H1 (cell line): ENCODE data around the gene HSD17B13.
"Not testable (repeated sequence)": the region's sequence is repeated elsewhere in the genome, so short reads cannot be mapped to it uniquely, and the experiment has no call there.

Experiments used
- EGR1 ChIP-seq: IDR thresholded peaks from 2 replicates; pipeline ENCODE4 v1.6.1; 2011; ENCODE audit warnings: low read depth, low read length, borderline replicate concordance
- FOSL1 ChIP-seq: IDR thresholded peaks from 2 replicates; pipeline ENCODE4 v1.6.1; 2011; ENCODE audit warnings: mild to moderate bottlenecking, low read depth, low read length, moderate library complexity; ENCODE audit not compliant: insufficient read depth
- GABPA ChIP-seq: IDR thresholded peaks from 2 replicates; pipeline ENCODE4 v1.6.1; 2011; ENCODE audit warnings: mild to moderate bottlenecking, low read length, moderate library complexity, borderline replicate concordance; ENCODE audit not compliant: insufficient read depth
- KDM5A ChIP-seq: fragments of 200-600 bp; IDR thresholded peaks from 2 replicates; pipeline ENCODE4 v1.7.1; 2012; ENCODE audit warnings: mild to moderate bottlenecking, low read length, inconsistent platforms, mixed read lengths
- POLR2A ChIP-seq, 2 experiments: IDR thresholded peaks; 1 replicate in 1 of 2; 2 replicates in 1 of 2; pipeline ENCODE4 v1.6.1; 2011; ENCODE audit warnings: low read depth in 2 of 2, low read length in 2 of 2, mild to moderate bottlenecking in 2 of 2; ENCODE audit errors: control extremely low read depth in 1 of 2
- RAD21 ChIP-seq, 2 experiments: IDR thresholded peaks in 1 of 2; conservative IDR thresholded peaks in 1 of 2; 2 replicates each; pipeline ENCODE4 v1.6.1; 2011; ENCODE audit warnings: low read depth in 2 of 2, low read length in 2 of 2, improper control_type of control experiment in 1 of 2, inconsistent platforms in 1 of 2, mild to moderate bottlenecking in 1 of 2, moderate library complexity in 1 of 2
- RNF2 ChIP-seq: fragments of 200-900, 300-1000 bp; sonication (generic); IDR thresholded peaks from 2 replicates; pipeline ENCODE4 v1.7.1; 2016; ENCODE audit warnings: borderline replicate concordance, low read depth, mild to moderate bottlenecking, antibody characterized with exemption, low read length; ENCODE audit not compliant: poor library complexity, severe bottlenecking; ENCODE audit errors: missing control alignments
- SRF ChIP-seq: IDR thresholded peaks from 2 replicates; pipeline ENCODE4 v1.6.1; 2011; ENCODE audit warnings: mild to moderate bottlenecking, low read depth, low read length, moderate library complexity
- TEAD4 ChIP-seq: IDR thresholded peaks from 2 replicates; pipeline ENCODE4 v1.6.1; 2012; ENCODE audit warnings: low read depth, low read length, inconsistent platforms, mixed read lengths
- TF ChIP-seq, protein P1 (sequence below), 3 experiments: IDR thresholded peaks; 1 replicate in 2 of 3; 2 replicates in 1 of 3; pipeline versions ENCODE4 v1.5.1 to v1.6.1; 2011; ENCODE audit warnings: low read length in 3 of 3, mild to moderate bottlenecking in 3 of 3, inconsistent platforms in 2 of 3, low read depth in 1 of 3, moderate library complexity in 1 of 3; ENCODE audit not compliant: insufficient read depth in 1 of 3; ENCODE audit errors: control extremely low read depth in 1 of 3

GRCh38 chr4:87293889-87294288 is 28.8 kb downstream of the HSD17B13 start:
- not testable (repeated sequence) for TF ChIP-seq POLR2A (IDR thresholded peaks at IDR 0.05; ENCODE audit: control extremely low read depth in 1 of 2, low read depth in 2 of 2, low read length in 2 of 2); EGR1; FOSL1; RNF2; KDM5A; TEAD4; RAD21 (IDR thresholded peaks at IDR 0.05 in 1 of 2, conservative IDR thresholded peaks at IDR 0.05 in 1 of 2; ENCODE audit: low read depth in 2 of 2, low read length in 2 of 2); SRF; GABPA
- TF ChIP-seq, protein P1, sequence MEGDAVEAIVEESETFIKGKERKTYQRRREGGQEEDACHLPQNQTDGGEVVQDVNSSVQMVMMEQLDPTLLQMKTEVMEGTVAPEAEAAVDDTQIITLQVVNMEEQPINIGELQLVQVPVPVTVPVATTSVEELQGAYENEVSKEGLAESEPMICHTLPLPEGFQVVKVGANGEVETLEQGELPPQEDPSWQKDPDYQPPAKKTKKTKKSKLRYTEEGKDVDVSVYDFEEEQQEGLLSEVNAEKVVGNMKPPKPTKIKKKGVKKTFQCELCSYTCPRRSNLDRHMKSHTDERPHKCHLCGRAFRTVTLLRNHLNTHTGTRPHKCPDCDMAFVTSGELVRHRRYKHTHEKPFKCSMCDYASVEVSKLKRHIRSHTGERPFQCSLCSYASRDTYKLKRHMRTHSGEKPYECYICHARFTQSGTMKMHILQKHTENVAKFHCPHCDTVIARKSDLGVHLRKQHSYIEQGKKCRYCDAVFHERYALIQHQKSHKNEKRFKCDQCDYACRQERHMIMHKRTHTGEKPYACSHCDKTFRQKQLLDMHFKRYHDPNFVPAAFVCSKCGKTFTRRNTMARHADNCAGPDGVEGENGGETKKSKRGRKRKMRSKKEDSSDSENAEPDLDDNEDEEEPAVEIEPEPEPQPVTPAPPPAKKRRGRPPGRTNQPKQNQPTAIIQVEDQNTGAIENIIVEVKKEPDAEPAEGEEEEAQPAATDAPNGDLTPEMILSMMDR (IDR thresholded peaks at IDR 0.05; ENCODE audit: control extremely low read depth in 1 of 3, insufficient read depth in 1 of 3, low read depth in 1 of 3, low read length in 3 of 3) = not testable (repeated sequence)
